GM19468 (cell line): ENCODE results near the gene C1orf53.
"Not testable (repeated sequence)": the region's sequence is repeated elsewhere in the genome, so short reads cannot be mapped to it uniquely, and the experiment has no call there.

ENCODE experiments used
- ATAC-seq: cut with Tn5 transposase; IDR thresholded peaks from one replicate; pipeline ENCODE4 v1.9.1; 2021; ENCODE audit warnings: mild to moderate bottlenecking, moderate library complexity, moderate number of reproducible peaks; ENCODE audit not compliant: unreplicated experiment; ENCODE audit errors: extremely low read depth

Gene C1orf53

DNA sequence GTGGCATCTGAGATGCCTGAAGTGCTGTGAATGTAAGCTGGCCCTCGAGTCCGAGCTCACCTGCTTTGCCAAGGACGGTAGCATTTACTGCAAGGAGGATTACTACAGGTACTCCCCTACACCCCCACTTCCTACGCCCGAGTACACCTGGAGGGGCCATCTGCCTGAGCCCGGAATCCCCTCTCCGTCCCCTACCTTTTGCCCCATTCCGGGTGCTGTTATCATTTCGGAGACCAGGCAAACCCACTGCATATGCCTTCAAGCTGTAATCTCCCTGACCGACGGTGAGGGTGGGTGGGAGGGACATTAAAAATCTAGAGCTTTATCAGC, 17.6 kb downstream of the C1orf53 start:
- ATAC-seq, result no peak

DNA sequence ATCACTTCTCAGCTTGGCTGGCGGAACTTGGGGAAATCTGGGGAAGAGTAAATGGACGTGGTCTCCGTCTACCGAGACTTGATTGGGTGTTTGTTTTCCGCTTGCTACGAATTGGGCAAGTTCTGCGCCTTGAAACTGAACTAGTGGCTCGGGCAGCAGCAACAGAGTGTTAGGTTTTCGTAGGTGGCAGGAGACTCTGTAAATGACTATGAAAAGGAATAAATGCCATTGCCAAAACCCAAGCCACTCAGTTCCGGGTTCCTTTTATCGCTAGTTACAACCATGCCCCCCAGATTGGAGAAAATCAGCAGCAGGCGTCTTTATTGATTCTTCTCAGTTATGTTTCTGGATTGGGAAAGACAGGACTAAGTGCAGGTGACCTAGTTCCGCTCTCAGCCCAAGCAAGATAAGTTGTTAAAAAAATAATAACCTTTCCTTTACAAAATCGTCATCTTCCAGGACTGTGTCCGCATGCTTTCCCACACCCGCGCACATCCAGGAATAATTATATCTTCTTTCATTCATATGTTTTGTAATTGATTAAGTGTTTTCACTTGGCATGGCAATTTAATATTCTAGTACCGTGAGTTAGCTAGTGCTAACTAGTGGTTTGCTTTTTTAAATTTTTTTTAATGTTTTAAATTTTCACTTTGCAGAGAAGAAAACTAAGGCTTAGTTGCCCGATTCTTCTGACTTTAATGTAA, 18.1 kb downstream of the C1orf53 start:
- no peak for ATAC-seq

DNA sequence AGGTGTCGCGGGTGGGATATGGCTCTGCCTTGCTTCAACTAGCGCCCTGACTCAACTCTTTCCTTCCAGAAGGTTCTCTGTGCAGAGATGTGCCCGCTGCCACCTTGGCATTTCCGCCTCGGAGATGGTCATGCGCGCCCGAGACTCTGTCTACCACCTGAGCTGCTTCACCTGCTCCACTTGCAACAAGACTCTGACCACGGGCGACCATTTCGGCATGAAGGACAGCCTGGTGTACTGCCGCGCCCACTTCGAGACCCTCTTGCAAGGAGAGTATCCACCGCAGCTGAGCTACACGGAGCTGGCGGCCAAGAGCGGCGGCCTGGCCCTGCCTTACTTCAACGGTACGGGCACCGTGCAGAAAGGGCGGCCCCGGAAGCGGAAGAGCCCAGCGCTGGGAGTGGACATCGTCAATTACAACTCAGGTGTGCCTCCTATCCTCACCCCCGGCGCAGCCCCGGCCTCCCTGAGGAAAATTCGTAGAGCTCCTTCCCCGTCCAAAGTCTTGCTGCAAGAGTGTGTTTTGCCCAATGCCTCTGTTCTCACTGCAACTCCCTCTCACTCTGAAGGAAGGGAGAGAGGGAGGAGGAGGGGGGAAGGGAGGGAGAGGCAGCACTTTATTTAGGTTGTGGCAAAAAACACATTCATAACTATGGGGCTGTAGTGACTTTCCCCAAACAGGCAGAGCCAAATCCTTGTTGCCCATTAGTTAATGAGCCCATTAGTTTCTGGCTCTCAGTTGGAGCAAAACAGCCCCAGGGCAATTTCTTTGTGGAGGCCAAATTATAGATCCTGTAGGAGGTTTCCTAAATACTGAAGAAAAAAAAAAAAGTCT, 19.0 kb downstream of the C1orf53 start:
- ATAC-seq, result no peak

DNA sequence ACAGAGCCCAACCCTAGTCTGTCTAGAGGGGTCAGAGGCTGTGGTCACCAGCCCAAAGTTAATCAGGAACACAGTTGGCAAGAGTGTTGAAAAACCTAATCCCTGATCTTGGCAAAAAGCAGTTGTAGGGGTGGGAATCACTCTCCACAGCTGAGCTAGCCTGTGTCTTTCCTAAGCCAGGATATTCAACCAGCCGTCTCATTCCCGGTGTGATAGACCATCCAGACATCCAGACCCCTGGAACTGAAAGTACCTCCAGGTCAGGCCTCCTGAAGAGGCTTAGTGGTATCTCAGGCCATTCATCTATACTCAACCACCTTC, 19.6 kb downstream of the C1orf53 start:
- ATAC-seq, result no peak

DNA sequence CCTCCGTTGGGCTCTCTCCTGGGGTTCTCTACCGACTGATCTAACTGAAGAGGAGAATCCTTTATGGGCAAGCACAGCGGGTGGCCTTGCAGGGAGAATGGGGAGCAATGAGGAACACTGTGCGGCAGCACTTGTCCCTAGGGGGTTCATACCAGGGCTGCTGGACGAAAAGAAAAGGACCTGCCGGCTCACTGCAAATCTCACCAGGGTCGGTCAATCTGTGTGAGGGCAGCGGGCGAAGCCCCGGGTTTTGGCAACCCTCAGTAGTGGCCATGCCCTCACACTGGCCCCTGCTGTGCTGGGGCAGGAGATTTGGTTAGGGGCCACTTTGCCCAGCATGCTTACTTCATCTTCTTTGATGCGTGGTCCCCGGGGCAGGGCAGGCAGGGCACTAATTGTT, 20.6 kb downstream of the C1orf53 start:
- no peak for ATAC-seq

- ATAC-seq, result no peak
Observed at GRCh38 chr1:197924516-197925123, 22.2 kb downstream of the C1orf53 start.

GRCh38 chr1:197927908-197928665, 25.7 kb downstream of the C1orf53 start:
- ATAC-seq, result no peak

DNA sequence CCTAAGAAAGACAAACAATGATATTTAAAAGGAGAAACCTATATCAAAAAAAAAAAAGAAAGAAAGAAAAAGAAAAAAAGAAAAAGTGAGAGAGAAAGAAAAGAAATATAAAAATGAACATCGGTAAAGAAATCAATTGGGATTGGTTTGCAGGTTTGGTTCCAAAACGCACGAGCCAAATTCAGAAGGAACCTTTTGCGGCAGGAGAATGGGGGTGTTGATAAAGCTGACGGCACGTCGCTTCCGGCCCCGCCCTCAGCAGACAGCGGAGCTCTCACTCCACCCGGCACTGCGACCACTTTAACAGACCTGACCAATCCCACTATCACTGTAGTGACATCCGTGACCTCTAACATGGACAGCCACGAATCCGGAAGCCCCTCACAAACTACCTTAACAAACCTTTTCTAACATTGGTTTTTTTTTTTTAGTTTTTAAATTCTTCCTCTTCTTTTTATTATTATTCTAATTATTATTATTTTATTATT, 26.5 kb downstream of the C1orf53 start:
- no peak for ATAC-seq

DNA sequence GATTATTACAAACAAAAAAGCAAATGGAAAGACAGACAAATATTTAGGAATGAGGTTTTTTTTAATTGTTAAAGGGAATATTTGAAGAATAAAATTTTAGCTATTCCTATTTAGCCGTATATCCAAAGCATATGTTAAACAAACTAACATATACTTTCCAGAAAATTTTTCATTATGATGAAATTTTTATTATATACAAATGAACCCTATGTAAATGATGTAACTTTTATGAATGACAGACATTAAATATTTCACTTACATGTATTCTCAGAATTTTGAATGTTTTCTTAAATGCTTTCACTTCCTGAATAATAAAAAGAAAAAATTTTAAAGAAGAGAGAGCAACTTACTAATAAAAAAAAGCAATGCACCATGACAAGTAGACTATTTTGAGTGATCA, 30.6 kb downstream of the C1orf53 start:
- ATAC-seq, result no peak

GRCh38 chr1:197933647-197934046, 31.2 kb downstream of the C1orf53 start:
- no peak for ATAC-seq

DNA sequence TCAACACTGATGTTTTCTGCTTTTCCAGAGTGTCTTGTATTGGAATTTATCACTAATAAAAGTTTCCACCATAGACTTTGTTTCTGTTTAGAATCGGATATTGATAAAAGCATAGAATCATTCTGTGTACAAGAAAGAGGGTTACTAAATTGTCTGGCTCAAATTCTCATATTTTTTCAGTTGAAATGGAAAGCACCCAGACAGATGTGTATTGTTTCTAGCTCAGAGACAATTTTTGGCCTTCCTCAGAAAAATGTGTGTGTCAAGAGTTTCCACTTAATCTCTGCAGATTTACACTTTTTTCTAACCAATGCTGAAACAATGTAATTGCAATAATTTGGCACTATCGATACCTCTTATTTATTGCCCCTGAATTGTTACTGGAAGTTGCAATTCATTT, 35.0 kb downstream of the C1orf53 start:
- ATAC-seq, result no peak

- no peak for ATAC-seq
Observed at GRCh38 chr1:197937892-197938291, 35.5 kb downstream of the C1orf53 start.

- ATAC-seq, result not testable (repeated sequence)
Observed at GRCh38 chr1:197939159-197939980, 36.9 kb downstream of the C1orf53 start.

DNA sequence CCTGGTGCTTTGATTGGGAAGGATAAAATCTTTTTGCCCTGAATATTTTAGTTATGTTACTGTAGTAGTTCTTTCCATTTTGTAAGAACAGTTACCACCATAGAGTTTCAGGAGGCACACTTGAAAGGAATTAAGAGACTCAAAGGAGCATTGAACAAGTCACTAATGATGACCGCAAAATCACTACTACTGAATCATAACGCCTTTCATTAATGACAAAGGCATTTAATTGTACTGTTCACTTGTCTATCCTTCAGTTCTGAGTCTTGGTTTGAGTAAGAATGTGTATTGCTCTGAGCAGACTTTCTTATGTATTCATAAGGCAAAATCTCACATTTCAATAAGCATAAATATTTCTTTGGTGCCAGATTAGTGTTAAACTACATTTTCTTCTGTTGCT, 39.6 kb downstream of the C1orf53 start:
- no peak for ATAC-seq

- ATAC-seq, result no peak
Observed at GRCh38 chr1:197944485-197944884, 42.1 kb downstream of the C1orf53 start.

DNA sequence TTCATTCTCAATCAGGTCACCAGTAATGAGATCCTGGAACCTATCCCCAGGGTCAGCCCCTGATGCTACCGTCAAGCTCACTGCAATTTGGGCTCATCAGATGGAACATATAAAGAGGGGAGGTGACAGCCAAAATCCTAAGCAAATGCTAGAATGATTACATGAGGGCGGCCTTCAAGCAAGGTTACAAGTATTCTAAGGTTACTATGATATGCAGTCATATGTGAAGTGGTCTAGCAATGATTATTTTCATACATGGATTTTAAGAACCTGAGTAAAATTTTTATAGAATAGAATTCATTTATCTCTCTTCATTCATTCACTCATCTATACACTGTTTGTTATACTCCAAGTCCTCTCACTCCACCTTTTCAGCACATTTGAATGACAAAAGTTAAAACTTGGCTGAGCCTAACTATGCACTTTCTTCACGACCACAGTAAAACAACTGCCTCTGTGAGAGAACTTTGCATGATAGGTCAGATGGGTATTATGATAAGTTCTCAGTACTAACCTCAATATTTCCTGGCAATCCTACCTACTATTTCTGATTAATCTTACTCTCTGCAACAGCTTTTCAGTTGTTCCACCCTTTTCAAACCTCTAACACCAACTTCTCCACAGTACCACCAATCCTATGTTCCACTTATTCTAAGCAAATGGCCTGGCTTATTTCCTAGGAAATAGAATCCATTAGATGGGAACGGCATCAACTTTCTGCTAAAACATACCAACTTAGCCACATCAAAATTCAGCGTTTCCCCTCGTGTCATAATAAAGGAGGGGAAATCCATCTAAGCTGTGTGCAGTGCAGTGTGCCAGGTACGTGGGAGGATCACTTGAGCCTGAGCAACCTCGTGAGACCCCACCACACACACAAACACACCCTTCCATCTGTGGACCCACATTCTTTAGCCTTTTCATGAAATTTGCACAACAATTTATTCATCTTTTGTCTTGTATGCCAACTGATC, 46.8 kb downstream of the C1orf53 start:
- no peak for ATAC-seq

- ATAC-seq, result no peak
Observed at GRCh38 chr1:197951089-197951488, 48.7 kb downstream of the C1orf53 start.

DNA sequence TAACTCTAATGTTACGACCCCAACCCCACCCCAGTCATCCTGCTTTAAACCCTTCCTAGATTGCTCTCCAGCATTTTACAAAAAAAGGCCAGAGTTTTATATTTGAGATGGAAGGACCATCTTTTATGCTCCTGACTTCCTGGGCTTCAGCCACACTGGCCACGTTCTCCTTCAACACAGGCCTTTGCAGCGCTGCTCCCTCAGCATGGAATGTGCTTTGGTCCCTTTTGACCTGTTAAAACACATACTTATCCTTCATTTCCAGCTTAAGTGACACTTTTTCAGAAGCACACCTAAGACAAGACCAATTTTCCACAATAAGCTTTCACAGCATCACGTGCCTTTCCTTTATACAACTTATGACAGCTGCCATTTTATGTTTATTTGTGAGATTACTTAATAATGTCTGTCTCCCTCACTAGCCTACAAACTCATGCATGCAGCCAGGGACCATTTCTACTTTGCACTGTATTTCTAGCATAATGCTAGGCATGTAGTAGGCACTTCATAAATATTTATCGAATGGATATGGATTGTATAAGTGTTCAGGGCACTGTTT, 49.3 kb downstream of the C1orf53 start:
- ATAC-seq, result no peak
